Activated CD8-positive, alpha-beta T cell treated with anti-CD3 and anti-CD28 coated beads for 36 hours (primary cell): ENCODE measurements around the gene STN1. TPM values are rescaled to one million over a fixed set of nuclear protein-coding genes. Genes with fewer than 3 reads are reported as not detected.

ENCODE experiments used
- ATAC-seq: fragments of 200-7000 bp; cut with Tn5 transposase; one replicate; pipeline ENCODE4 v1.10.0; 2021; ENCODE audit warnings: mild to moderate bottlenecking, moderate library complexity
- CTCF ChIA-PET: fragments of 350-600 bp; sonication (Branson Sonifier 250); formaldehyde crosslinking; loops from one replicate; lab custom pipeline; 2021; ENCODE audit warnings: antibody characterized with exemption; lab: Charles Lee
- POLR2A ChIA-PET: fragments of 350-600 bp; sonication (Branson Sonifier 250); formaldehyde crosslinking; loops from one replicate; lab custom pipeline; 2021; ENCODE audit warnings: antibody characterized with exemption; lab: Charles Lee
- DNase-seq: peaks from one replicate; pipeline ENCODE4 v3.0.0-alpha.2; 2020
- H3K27ac Mint-ChIP-seq: one replicate; pipeline ENCODE4 v1.8.0; 2021; ENCODE audit warnings: mild to moderate bottlenecking, mixed read lengths
- H3K27me3 Mint-ChIP-seq: one replicate; pipeline ENCODE4 v1.8.0; 2021; ENCODE audit warnings: mixed read lengths
- H3K36me3 Mint-ChIP-seq: one replicate; pipeline ENCODE4 v1.8.0; 2021; ENCODE audit warnings: low read depth, mixed read lengths
- H3K4me1 Mint-ChIP-seq: one replicate; pipeline ENCODE4 v1.8.0; 2021; ENCODE audit warnings: low read depth, mixed read lengths
- H3K4me3 Mint-ChIP-seq: one replicate; pipeline ENCODE4 v1.8.0; 2021; ENCODE audit warnings: mild to moderate bottlenecking, moderate library complexity, mixed read lengths
- H3K9me3 Mint-ChIP-seq: one replicate; pipeline ENCODE4 v1.8.0; 2021; ENCODE audit warnings: mixed read lengths
- CTCF ChIP-seq: fragments of 200-600 bp; IDR thresholded peaks from one replicate; pipeline ENCODE4 v1.8.0; 2022; ENCODE audit warnings: antibody characterized with exemption, mild to moderate bottlenecking
- intact Hi-C: fragments of 100-400 bp; cut with micrococcal nuclease; formaldehyde crosslinking; loops from one replicate; pipeline ENCODE4 v1.10.0; 2022
- total RNA-seq, 2 experiments: library from RNA; stranded (reverse); gene quantifications; one replicate each; pipeline ENCODE4 v1.2.3, GENCODE V29; 2021

STN1 gene
- total RNA-seq, 2 experiments from 2014 or later = 32.1 to 32.4 TPM

- Mint-ChIP-seq H3K36me3 (no peaks in the 10 kb centered on the region), H3K27ac (no peak overlapping the region), H3K4me3 (no peak overlapping the region), H3K27me3 (no peaks in the 10 kb centered on the region), H3K4me1 (no peaks in the 10 kb centered on the region), H3K9me3 (peaks cover 3% of the 10 kb centered on the region)
- DNase-seq = no peak
- intact Hi-C loops = no loop called here
- no peak for ATAC-seq
- POLR2A ChIA-PET = interaction anchor here (0.8 kb wide), 1 partner anchor 292 kb away, joined by 3 read pairs; no protein-coding TSS in a partner anchor
- TF ChIP-seq CTCF = no peak
- CTCF ChIA-PET = interaction anchor here (1.5 kb wide), 1 partner anchor 13 kb away, joined by 4 read pairs; no protein-coding TSS in a partner anchor
These were observed 82.6 kb downstream of the STN1 start for GRCh38 chr10:103835096-103836050.

- H3K36me3 Mint-ChIP-seq = no peaks in the 10 kb centered on the region
- no peak for ATAC-seq
- H3K27me3 Mint-ChIP-seq = no peaks in the 10 kb centered on the region
- POLR2A ChIA-PET = no interaction called here
- no peak overlapping the region for H3K27ac Mint-ChIP-seq
- no peak for DNase-seq
- no peaks in the 10 kb centered on the region for H3K4me1 Mint-ChIP-seq
- TF ChIP-seq CTCF = no peak
- intact Hi-C loops = no loop called here
- CTCF ChIA-PET = interaction anchor here (1.5 kb wide), 1 partner anchor 14 kb away, joined by 4 read pairs; no protein-coding TSS in a partner anchor
- H3K4me3 Mint-ChIP-seq = no peak overlapping the region
- peaks cover 3% of the 10 kb centered on the region for H3K9me3 Mint-ChIP-seq
These were observed 83.4 kb downstream of the STN1 start for GRCh38 chr10:103834436-103835095.

GRCh38 chr10:103833731-103834365 lies 84.1 kb downstream of the STN1 start:
- no peaks in the 10 kb centered on the region for H3K4me1 Mint-ChIP-seq
- intact Hi-C loops = no loop called here
- no peak overlapping the region for H3K27ac Mint-ChIP-seq
- H3K27me3 Mint-ChIP-seq = no peaks in the 10 kb centered on the region
- DNase-seq (no peak), ATAC-seq (no peak)
- peaks cover 3% of the 10 kb centered on the region for H3K9me3 Mint-ChIP-seq
- H3K4me3 Mint-ChIP-seq = no peak overlapping the region
- no peaks in the 10 kb centered on the region for H3K36me3 Mint-ChIP-seq
- POLR2A ChIA-PET = no interaction called here
- CTCF ChIA-PET = no interaction called here
- no peak for TF ChIP-seq CTCF

GRCh38 chr10:103832806-103833205 lies 85.2 kb downstream of the STN1 start:
- DNase-seq = no peak
- H3K27me3 Mint-ChIP-seq = no peaks in the 10 kb centered on the region
- CTCF ChIA-PET = no interaction called here
- no peaks in the 10 kb centered on the region for H3K4me1 Mint-ChIP-seq
- no peak for ATAC-seq
- POLR2A ChIA-PET = no interaction called here
- no peaks in the 10 kb centered on the region for H3K36me3 Mint-ChIP-seq
- no peak overlapping the region for H3K27ac Mint-ChIP-seq
- no peak for TF ChIP-seq CTCF
- intact Hi-C loops = no loop called here
- H3K9me3 Mint-ChIP-seq = peaks cover 3% of the 10 kb centered on the region
- no peak overlapping the region for H3K4me3 Mint-ChIP-seq

Other genes with a start within 250 kb of the STN1 start
- 1 to 10 TPM; 6.5 to 7.4 TPM for gene SH3PXD2A, start 62.6 kb downstream of the STN1 start, total RNA-seq
- gene SLK, start 49.0 kb upstream of the STN1 start, total RNA-seq = 10 to 100 TPM; 17.8 to 19.2 TPM
- gene COL17A1, start 167.7 kb upstream of the STN1 start, total RNA-seq = not detected
- gene SFR1, start 204.0 kb upstream of the STN1 start, total RNA-seq = 10 to 100 TPM; 16.8 to 17.9 TPM